HEK293 (cell line): ENCODE measurements around the gene PACRG.

Experiments used
- CTCF ChIA-PET: fragments of 350-600 bp; formaldehyde crosslinking; extraction: SDS; loops from one replicate; lab custom pipeline; 2021; ENCODE audit warnings: antibody characterized with exemption; lab: Yijun Ruan, JAX
- POLR2A ChIA-PET: fragments of 300-600 bp; formaldehyde crosslinking; extraction: SDS; loops from one replicate; lab custom pipeline; 2020; ENCODE audit warnings: antibody characterized with exemption, inconsistent platforms; lab: Yijun Ruan, JAX
- H3K27ac ChIP-seq: fragments of 200-500 bp; sonication (Bioruptor generic); 2 replicates; pipeline ENCODE4 v1.5.1; 2014; ENCODE audit warnings: low read depth, low read length, control low read depth, inconsistent platforms; ENCODE audit errors: extremely low read depth
- H3K36me3 ChIP-seq, 2 experiments: fragments of 200-500 bp in 1 of 2; sonication (Bioruptor generic) in 1 of 2; 1 replicate in 1 of 2; 2 replicates in 1 of 2; pipeline ENCODE4 v1.5.1; 2014 to 2017; ENCODE audit warnings: inconsistent platforms in 2 of 2, low read length in 2 of 2; ENCODE audit not compliant: control insufficient read depth in 2 of 2, insufficient read depth in 1 of 2
- H3K4me1 ChIP-seq: fragments of 200-500 bp; sonication (Bioruptor generic); 2 replicates; pipeline ENCODE4 v1.5.1; 2014; ENCODE audit warnings: mild to moderate bottlenecking, low read length, inconsistent platforms; ENCODE audit not compliant: control insufficient read depth, insufficient read depth
- H3K4me3 ChIP-seq: 2 replicates; pipeline ENCODE4 v1.5.1; 2011; ENCODE audit warnings: low read depth, mild to moderate bottlenecking, control low read depth, low read length, moderate library complexity
- H3K9me3 ChIP-seq: fragments of 200-500 bp; sonication (Bioruptor generic); 2 replicates; pipeline ENCODE4 v1.5.1; 2014; ENCODE audit warnings: low read depth, low read length, inconsistent platforms; ENCODE audit not compliant: control insufficient read depth, insufficient read depth
- BCL11B ChIP-seq: fragments of 450-650 bp; formaldehyde crosslinking; IDR thresholded peaks from 2 replicates; pipeline ENCODE4 v1.5.1; 2016; ENCODE audit warnings: low read depth, missing biosample characterization, missing genetic modification characterization
- HIC1 ChIP-seq: fragments of 450-650 bp; formaldehyde crosslinking; IDR thresholded peaks from 2 replicates; pipeline ENCODE4 v1.5.1; 2016; ENCODE audit warnings: missing biosample characterization, missing genetic modification characterization
- KLF9 ChIP-seq: fragments of 450-650 bp; formaldehyde crosslinking; IDR thresholded peaks from 2 replicates; pipeline ENCODE4 v1.5.1; 2016; ENCODE audit warnings: missing biosample characterization, missing genetic modification characterization, low read depth
- MZF1 ChIP-seq: fragments of 450-650 bp; formaldehyde crosslinking; IDR thresholded peaks from 2 replicates; pipeline ENCODE4 v1.5.1; 2017; ENCODE audit warnings: missing biosample characterization, missing genetic modification characterization, borderline replicate concordance
- RBAK ChIP-seq: fragments of 450-650 bp; formaldehyde crosslinking; IDR thresholded peaks from 2 replicates; pipeline ENCODE4 v1.5.1; 2016; ENCODE audit warnings: missing biosample characterization, missing genetic modification characterization
- SETDB1 ChIP-seq: IDR thresholded peaks from one replicate; pipeline ENCODE4 v1.6.1; 2017; ENCODE audit warnings: mild to moderate bottlenecking, low read length, moderate library complexity, mixed read lengths; ENCODE audit not compliant: insufficient read length
- ZBTB11 ChIP-seq: fragments of 450-650 bp; formaldehyde crosslinking; conservative IDR thresholded peaks from 2 replicates; pipeline ENCODE4 v1.5.1; 2016; ENCODE audit warnings: low read depth, missing biosample characterization, missing genetic modification characterization
- ZBTB26 ChIP-seq: fragments of 450-650 bp; formaldehyde crosslinking; optimal IDR thresholded peaks from 2 replicates; pipeline ENCODE3; 2016; ENCODE audit warnings: missing biosample characterization, mild to moderate bottlenecking, missing genetic modification characterization
- ZBTB8A ChIP-seq: fragments of 450-650 bp; formaldehyde crosslinking; IDR thresholded peaks from 2 replicates; pipeline ENCODE4 v1.5.1; 2016; ENCODE audit warnings: missing biosample characterization, missing genetic modification characterization
- ZNF16 ChIP-seq: fragments of 450-650 bp; formaldehyde crosslinking; IDR thresholded peaks from 2 replicates; pipeline ENCODE4 v1.5.1; 2016; ENCODE audit warnings: low read depth, missing biosample characterization, missing genetic modification characterization
- ZNF223 ChIP-seq: fragments of 450-650 bp; formaldehyde crosslinking; IDR thresholded peaks from 2 replicates; pipeline ENCODE4 v1.5.1; 2016; ENCODE audit warnings: missing biosample characterization, missing genetic modification characterization
- ZNF37A ChIP-seq: fragments of 450-650 bp; IDR thresholded peaks from 2 replicates; pipeline ENCODE4 v1.5.1; 2018; ENCODE audit warnings: missing biosample characterization, missing genetic modification characterization
- ZNF433 ChIP-seq: fragments of 450-650 bp; formaldehyde crosslinking; IDR thresholded peaks from 2 replicates; pipeline ENCODE4 v1.5.1; 2016; ENCODE audit warnings: missing biosample characterization, missing genetic modification characterization, low read depth
- ZNF518A ChIP-seq: fragments of 450-650 bp; formaldehyde crosslinking; conservative IDR thresholded peaks from 2 replicates; pipeline ENCODE4 v1.5.1; 2016; ENCODE audit warnings: low read depth, missing biosample characterization, missing genetic modification characterization
- ZNF596 ChIP-seq: fragments of 450-650 bp; IDR thresholded peaks from 2 replicates; pipeline ENCODE4 v1.5.0; 2018; ENCODE audit warnings: missing biosample characterization, mild to moderate bottlenecking, missing genetic modification characterization, moderate library complexity
- ZNF600 ChIP-seq: fragments of 450-650 bp; formaldehyde crosslinking; IDR thresholded peaks from 2 replicates; pipeline ENCODE4 v1.5.1; 2016; ENCODE audit warnings: missing biosample characterization, missing genetic modification characterization
- ZNF621 ChIP-seq: fragments of 450-650 bp; formaldehyde crosslinking; IDR thresholded peaks from 2 replicates; pipeline ENCODE4 v1.5.1; 2017; ENCODE audit warnings: missing biosample characterization, missing genetic modification characterization
- ZNF639 ChIP-seq: fragments of 450-650 bp; formaldehyde crosslinking; IDR thresholded peaks from 2 replicates; pipeline ENCODE4 v1.5.1; 2016; ENCODE audit warnings: missing biosample characterization, missing genetic modification characterization
- ZNF704 ChIP-seq: fragments of 450-650 bp; formaldehyde crosslinking; IDR thresholded peaks from 2 replicates; pipeline ENCODE4 v1.5.1; 2016; ENCODE audit warnings: missing biosample characterization, missing genetic modification characterization
- ZNF707 ChIP-seq: fragments of 450-650 bp; formaldehyde crosslinking; IDR thresholded peaks from 2 replicates; pipeline ENCODE4 v1.5.1; 2016; ENCODE audit warnings: missing biosample characterization, missing genetic modification characterization
- ZNF747 ChIP-seq: fragments of 450-650 bp; formaldehyde crosslinking; IDR thresholded peaks from 2 replicates; pipeline ENCODE4 v1.5.1; 2016; ENCODE audit warnings: missing biosample characterization, missing genetic modification characterization
- ZNF76 ChIP-seq: fragments of 450-650 bp; formaldehyde crosslinking; IDR thresholded peaks from 2 replicates; pipeline ENCODE4; 2016; ENCODE audit warnings: low read depth, missing biosample characterization, missing genetic modification characterization, borderline replicate concordance
- ZNF843 ChIP-seq: fragments of 450-650 bp; formaldehyde crosslinking; IDR thresholded peaks from 2 replicates; pipeline ENCODE4 v1.5.1; 2016; ENCODE audit warnings: missing biosample characterization, missing genetic modification characterization

PACRG gene

GRCh38 chr6:163166507-163166906 lies 438.7 kb downstream of the PACRG start:
- ChIA-PET CTCF (no interaction called here), POLR2A (no interaction called here)
- TF ChIP-seq ZBTB8A (tag by site-specific recombination): no peak
- no peak for TF ChIP-seq ZNF704
- TF ChIP-seq ZNF843 (tag by site-specific recombination): no peak
- TF ChIP-seq ZNF223: no peak
- TF ChIP-seq ZNF621 (tag by site-specific recombination): no peak
- no peak for TF ChIP-seq ZNF76
- no peak for TF ChIP-seq KLF9 (tag by site-specific recombination)
- TF ChIP-seq ZBTB11: no peak
- TF ChIP-seq HIC1: no peak
- no peak for TF ChIP-seq SETDB1
- TF ChIP-seq ZNF37A (tag by site-specific recombination): no peak
- TF ChIP-seq ZNF16 (tag by site-specific recombination): no peak
- no peak for TF ChIP-seq ZNF596 (tag by site-specific recombination)
- TF ChIP-seq RBAK: no peak
- TF ChIP-seq ZNF747: no peak
- TF ChIP-seq ZNF600: no peak
- no peak for TF ChIP-seq BCL11B (tag by site-specific recombination)
- H3K4me1 ChIP-seq: no peaks in the 10 kb centered on the region
- no peaks in the 10 kb centered on the region for H3K36me3 ChIP-seq
- H3K4me3 ChIP-seq: no peak overlapping the region
- H3K9me3 ChIP-seq: no peaks in the 10 kb centered on the region
- no peak overlapping the region for H3K27ac ChIP-seq

GRCh38 chr6:163169521-163169920 lies 441.7 kb downstream of the PACRG start:
- H3K27ac ChIP-seq: no peak overlapping the region
- H3K9me3 ChIP-seq: no peaks in the 10 kb centered on the region
- no peaks in the 10 kb centered on the region for H3K4me1 ChIP-seq
- CTCF ChIA-PET: interaction anchor here (0.8 to 2.8 kb wide), 11 partner anchors 8 to 790 kb away, joined by 3 to 14 read pairs (median 4); no protein-coding TSS in a partner anchor
- H3K36me3 ChIP-seq: no peaks in the 10 kb centered on the region
- H3K4me3 ChIP-seq: no peak overlapping the region
- POLR2A ChIA-PET: no interaction called here
- no peak for TF ChIP-seq ZNF843 (tag by site-specific recombination)
- no peak for TF ChIP-seq ZBTB26 (tag by site-specific recombination)
- no peak for TF ChIP-seq ZNF518A (tag by site-specific recombination)
- TF ChIP-seq MZF1 (tag by site-specific recombination): no peak
- no peak for TF ChIP-seq ZNF433 (tag by site-specific recombination)
- no peak for TF ChIP-seq ZNF707 (tag by site-specific recombination)
- no peak for TF ChIP-seq ZNF639 (tag by site-specific recombination)
